Spleen (tissue), 7 donors: ENCODE results near the gene TRABD2A.

Experiments used
- CTCF ChIP-seq, 11 experiments: fragments of 200-600 bp in 7 of 11; fragments of 450-650 bp in 4 of 11; sonication (generic) in 4 of 11; IDR thresholded peaks in 8 of 11; conservative IDR thresholded peaks in 3 of 11; 1 replicate in 7 of 11; 2 replicates in 4 of 11; pipeline versions ENCODE4 v1.4.0 to v1.8.0; 2016 to 2021; ENCODE audit warnings: antibody characterized with exemption in 11 of 11, inconsistent platforms in 4 of 11, mild to moderate bottlenecking in 1 of 11
- POLR2A ChIP-seq, 3 donors: fragments of 450-650 bp; IDR thresholded peaks; one replicate each; pipeline ENCODE4 v1.5.1; 2017; ENCODE audit warnings: antibody characterized with exemption in 3 of 3, mild to moderate bottlenecking in 1 of 3
- donor health status: DM: no; HTN: no; CAD: no; lungs with moderate emphysema.
- donor health status: DM: no; HTN: no; CAD: no.
- donor health status: DM: no; HTN: no; CAD: no.

- TF ChIP-seq CTCF (IDR thresholded peaks at IDR 0.05 in 8 of 11, conservative IDR thresholded peaks at IDR 0.05 in 3 of 11) (no peak), POLR2A (IDR thresholded peaks at IDR 0.05) (no peak)
These were observed 87.2 kb downstream of the TRABD2A start for GRCh38 chr2:84793641-84794040.
